HepG2 (cell line): ENCODE results near the gene DLX4. TPM values are rescaled to one million over a fixed set of nuclear protein-coding genes. Genes with fewer than 3 reads are reported as not detected.
A peak's percentile ranks its signal among the peaks of the same experiment; 100 is the strongest.

Experiments used
- ETV5 ChIP-seq: IDR thresholded peaks from 2 replicates; pipeline ENCODE4 v1.6.1; 2018; ENCODE audit warnings: missing biosample characterization, missing genetic modification reagents, inconsistent platforms, borderline replicate concordance
- NFKB2 ChIP-seq: sonication (generic); formaldehyde crosslinking; IDR thresholded peaks from 2 replicates; pipeline ENCODE4 v1.4.0; 2020; ENCODE audit warnings: missing genetic modification reagents, borderline replicate concordance
- PHF20 ChIP-seq: sonication (generic); formaldehyde crosslinking; IDR thresholded peaks from 2 replicates; pipeline ENCODE4 v1.5.0; 2020; ENCODE audit warnings: mild to moderate bottlenecking, missing genetic modification reagents
- ZBTB34 ChIP-seq: sonication (generic); formaldehyde crosslinking; IDR thresholded peaks from 2 replicates; pipeline ENCODE4 v1.8.0; 2022; ENCODE audit warnings: mild to moderate bottlenecking, missing genetic modification reagents
- ZFY ChIP-seq: sonication (generic); formaldehyde crosslinking; IDR thresholded peaks from 2 replicates; pipeline ENCODE4 v1.4.0; 2020; ENCODE audit warnings: missing genetic modification reagents
- ZNF232 ChIP-seq: sonication (generic); formaldehyde crosslinking; IDR thresholded peaks from 2 replicates; pipeline ENCODE4 v1.4.0; 2020; ENCODE audit warnings: missing genetic modification reagents, borderline replicate concordance
- ZNF292 ChIP-seq: sonication (generic); formaldehyde crosslinking; IDR thresholded peaks from 2 replicates; pipeline ENCODE4 v1.8.1; 2022; ENCODE audit warnings: mild to moderate bottlenecking, low read depth, missing genetic modification reagents, borderline replicate concordance
- ZNF333 ChIP-seq: sonication (generic); formaldehyde crosslinking; IDR thresholded peaks from 2 replicates; pipeline ENCODE4 v1.4.0; 2020; ENCODE audit warnings: mild to moderate bottlenecking, missing genetic modification reagents, borderline replicate concordance
- ZNF567 ChIP-seq: sonication (generic); formaldehyde crosslinking; IDR thresholded peaks from 2 replicates; pipeline ENCODE4 v1.8.1; 2023; ENCODE audit warnings: mild to moderate bottlenecking, missing genetic modification reagents, borderline replicate concordance
- ZNF614 ChIP-seq: IDR thresholded peaks from 2 replicates; pipeline ENCODE4 v1.6.1; 2018; ENCODE audit warnings: missing biosample characterization, missing genetic modification reagents, inconsistent platforms, borderline replicate concordance
- ZNF768 ChIP-seq: sonication (generic); formaldehyde crosslinking; IDR thresholded peaks from 2 replicates; pipeline ENCODE4 v1.4.0; 2020; ENCODE audit warnings: missing genetic modification reagents
- polyA plus RNA-seq, 8 experiments: library from polyadenylated mRNA; depleted of rRNA in 3 of 8; stranded (reverse) in 7 of 8; unstranded in 1 of 8; fragments of >200 nt; fragmentation: Illumina TruSeq in 4 of 8; extraction: Trizol in 4 of 8; gene quantifications; 2 replicates each; pipeline versions ENCODE4 v1.2.1 to v1.2.3, GENCODE V29; 2011 to 2016; ENCODE audit warnings: low read depth in 4 of 8, missing spikeins in 1 of 8, mixed read lengths in 1 of 8; ENCODE audit not compliant: insufficient read depth in 1 of 8
- total RNA-seq, 5 experiments: library from RNA; depleted of rRNA; stranded (reverse); fragments of >200 nt; fragmentation: Illumina TruSeq; extraction: Trizol; gene quantifications; 2 replicates each; pipeline ENCODE4 v1.2.3, GENCODE V29; 2016; ENCODE audit warnings: low read depth in 1 of 5
- TF ChIP-seq, protein P1 (sequence below): sonication (generic); formaldehyde crosslinking; IDR thresholded peaks from 2 replicates; pipeline ENCODE4 v1.5.1; 2020; ENCODE audit warnings: missing genetic modification reagents, mild to moderate bottlenecking, borderline replicate concordance
- TF ChIP-seq, protein P2 (sequence below): sonication (generic); formaldehyde crosslinking; IDR thresholded peaks from 2 replicates; pipeline ENCODE4 v1.5.0; 2020; ENCODE audit warnings: missing genetic modification reagents, mild to moderate bottlenecking, borderline replicate concordance
- TF ChIP-seq, protein P3 (sequence below): sonication (generic); formaldehyde crosslinking; IDR thresholded peaks from 2 replicates; pipeline ENCODE4 v1.5.1; 2020; ENCODE audit warnings: missing genetic modification reagents, mild to moderate bottlenecking, borderline replicate concordance
- TF ChIP-seq, protein P4 (sequence below): sonication (generic); formaldehyde crosslinking; IDR thresholded peaks from 2 replicates; pipeline ENCODE4 v1.4.0; 2020; ENCODE audit warnings: missing genetic modification reagents, mild to moderate bottlenecking, borderline replicate concordance

DLX4 gene
- total and polyA plus RNA-seq, 2 of the 13 experiments (the other 11 are each of a cell fraction or from before 2014, with no cell fraction given), result 0.55 to 2.3 TPM

DNA sequence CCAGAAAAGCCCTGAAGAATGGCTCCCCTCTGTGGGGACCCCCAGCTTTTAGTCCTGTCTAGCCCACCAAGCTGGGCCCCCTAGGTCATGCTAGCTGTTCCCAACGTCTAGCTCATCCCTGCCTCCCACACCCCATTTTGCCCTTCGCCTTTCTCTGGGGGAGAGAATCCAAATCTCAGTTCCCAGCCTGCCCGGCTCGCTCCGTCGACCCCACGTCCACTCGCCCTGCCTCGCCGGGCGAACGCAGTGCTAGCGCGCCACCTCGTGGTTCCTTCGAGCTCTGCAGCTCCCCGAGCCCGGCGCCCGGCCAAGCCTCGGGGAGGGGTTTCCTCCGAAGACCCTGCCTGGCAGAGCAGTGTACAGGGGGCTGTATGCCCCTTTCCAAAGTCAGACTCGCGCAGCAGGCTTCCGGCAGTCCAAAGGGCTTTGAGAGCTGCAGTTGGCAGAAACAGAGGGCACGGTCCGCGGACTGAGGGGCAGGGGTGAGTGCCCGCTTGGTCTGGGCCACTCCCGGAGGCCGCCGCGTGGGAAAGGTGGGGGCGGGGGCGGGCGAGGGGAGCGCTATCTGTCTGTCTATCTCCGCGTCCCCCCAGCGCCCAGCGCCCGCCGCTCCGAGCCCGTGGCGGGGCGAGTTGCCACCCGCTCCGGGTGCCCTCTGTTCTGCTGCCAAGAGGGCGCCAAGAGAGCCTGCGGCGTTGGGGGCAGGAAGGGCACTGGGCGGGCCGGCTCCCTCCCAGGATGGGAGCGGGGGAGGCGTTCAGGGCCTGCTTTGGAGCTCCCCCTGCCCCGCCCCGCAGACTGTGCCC is 27.7 kb downstream of the DLX4 start (continued):
- peak; percentile 42; the same call in 1 of the 2 replicates for TF ChIP-seq ZNF333
- TF ChIP-seq, protein P1, sequence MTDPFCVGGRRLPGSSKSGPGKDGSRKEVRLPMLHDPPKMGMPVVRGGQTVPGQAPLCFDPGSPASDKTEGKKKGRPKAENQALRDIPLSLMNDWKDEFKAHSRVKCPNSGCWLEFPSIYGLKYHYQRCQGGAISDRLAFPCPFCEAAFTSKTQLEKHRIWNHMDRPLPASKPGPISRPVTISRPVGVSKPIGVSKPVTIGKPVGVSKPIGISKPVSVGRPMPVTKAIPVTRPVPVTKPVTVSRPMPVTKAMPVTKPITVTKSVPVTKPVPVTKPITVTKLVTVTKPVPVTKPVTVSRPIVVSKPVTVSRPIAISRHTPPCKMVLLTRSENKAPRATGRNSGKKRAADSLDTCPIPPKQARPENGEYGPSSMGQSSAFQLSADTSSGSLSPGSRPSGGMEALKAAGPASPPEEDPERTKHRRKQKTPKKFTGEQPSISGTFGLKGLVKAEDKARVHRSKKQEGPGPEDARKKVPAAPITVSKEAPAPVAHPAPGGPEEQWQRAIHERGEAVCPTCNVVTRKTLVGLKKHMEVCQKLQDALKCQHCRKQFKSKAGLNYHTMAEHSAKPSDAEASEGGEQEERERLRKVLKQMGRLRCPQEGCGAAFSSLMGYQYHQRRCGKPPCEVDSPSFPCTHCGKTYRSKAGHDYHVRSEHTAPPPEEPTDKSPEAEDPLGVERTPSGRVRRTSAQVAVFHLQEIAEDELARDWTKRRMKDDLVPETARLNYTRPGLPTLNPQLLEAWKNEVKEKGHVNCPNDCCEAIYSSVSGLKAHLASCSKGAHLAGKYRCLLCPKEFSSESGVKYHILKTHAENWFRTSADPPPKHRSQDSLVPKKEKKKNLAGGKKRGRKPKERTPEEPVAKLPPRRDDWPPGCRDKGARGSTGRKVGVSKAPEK (CRISPR knock-in tag), result peak; percentile 89; the same call in 1 of the 2 replicates
- TF ChIP-seq ZFY, result no peak
- TF ChIP-seq, protein P2, sequence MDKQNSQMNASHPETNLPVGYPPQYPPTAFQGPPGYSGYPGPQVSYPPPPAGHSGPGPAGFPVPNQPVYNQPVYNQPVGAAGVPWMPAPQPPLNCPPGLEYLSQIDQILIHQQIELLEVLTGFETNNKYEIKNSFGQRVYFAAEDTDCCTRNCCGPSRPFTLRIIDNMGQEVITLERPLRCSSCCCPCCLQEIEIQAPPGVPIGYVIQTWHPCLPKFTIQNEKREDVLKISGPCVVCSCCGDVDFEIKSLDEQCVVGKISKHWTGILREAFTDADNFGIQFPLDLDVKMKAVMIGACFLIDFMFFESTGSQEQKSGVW, result no peak
- TF ChIP-seq ETV5 (CRISPR knock-in tag), result 0 out of 2 replicates have a peak, but pooled peaks have one; percentile 15
- no peak for TF ChIP-seq ZBTB34 (CRISPR knock-in tag)
- TF ChIP-seq, protein P3, sequence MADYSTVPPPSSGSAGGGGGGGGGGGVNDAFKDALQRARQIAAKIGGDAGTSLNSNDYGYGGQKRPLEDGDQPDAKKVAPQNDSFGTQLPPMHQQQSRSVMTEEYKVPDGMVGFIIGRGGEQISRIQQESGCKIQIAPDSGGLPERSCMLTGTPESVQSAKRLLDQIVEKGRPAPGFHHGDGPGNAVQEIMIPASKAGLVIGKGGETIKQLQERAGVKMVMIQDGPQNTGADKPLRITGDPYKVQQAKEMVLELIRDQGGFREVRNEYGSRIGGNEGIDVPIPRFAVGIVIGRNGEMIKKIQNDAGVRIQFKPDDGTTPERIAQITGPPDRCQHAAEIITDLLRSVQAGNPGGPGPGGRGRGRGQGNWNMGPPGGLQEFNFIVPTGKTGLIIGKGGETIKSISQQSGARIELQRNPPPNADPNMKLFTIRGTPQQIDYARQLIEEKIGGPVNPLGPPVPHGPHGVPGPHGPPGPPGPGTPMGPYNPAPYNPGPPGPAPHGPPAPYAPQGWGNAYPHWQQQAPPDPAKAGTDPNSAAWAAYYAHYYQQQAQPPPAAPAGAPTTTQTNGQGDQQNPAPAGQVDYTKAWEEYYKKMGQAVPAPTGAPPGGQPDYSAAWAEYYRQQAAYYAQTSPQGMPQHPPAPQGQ, result no peak
- no peak for TF ChIP-seq ZNF232 (CRISPR knock-in tag)
- no peak for TF ChIP-seq ZNF614 (CRISPR knock-in tag)
- peak; percentile 70 for TF ChIP-seq ZNF768
- TF ChIP-seq ZNF567 (CRISPR knock-in tag), result no peak
- no peak; the same call in 1 of the 2 replicates for TF ChIP-seq PHF20 (CRISPR knock-in tag)
- TF ChIP-seq NFKB2 (CRISPR knock-in tag), result peak; percentile 32; the same call in 1 of the 2 replicates
- TF ChIP-seq, protein P4, sequence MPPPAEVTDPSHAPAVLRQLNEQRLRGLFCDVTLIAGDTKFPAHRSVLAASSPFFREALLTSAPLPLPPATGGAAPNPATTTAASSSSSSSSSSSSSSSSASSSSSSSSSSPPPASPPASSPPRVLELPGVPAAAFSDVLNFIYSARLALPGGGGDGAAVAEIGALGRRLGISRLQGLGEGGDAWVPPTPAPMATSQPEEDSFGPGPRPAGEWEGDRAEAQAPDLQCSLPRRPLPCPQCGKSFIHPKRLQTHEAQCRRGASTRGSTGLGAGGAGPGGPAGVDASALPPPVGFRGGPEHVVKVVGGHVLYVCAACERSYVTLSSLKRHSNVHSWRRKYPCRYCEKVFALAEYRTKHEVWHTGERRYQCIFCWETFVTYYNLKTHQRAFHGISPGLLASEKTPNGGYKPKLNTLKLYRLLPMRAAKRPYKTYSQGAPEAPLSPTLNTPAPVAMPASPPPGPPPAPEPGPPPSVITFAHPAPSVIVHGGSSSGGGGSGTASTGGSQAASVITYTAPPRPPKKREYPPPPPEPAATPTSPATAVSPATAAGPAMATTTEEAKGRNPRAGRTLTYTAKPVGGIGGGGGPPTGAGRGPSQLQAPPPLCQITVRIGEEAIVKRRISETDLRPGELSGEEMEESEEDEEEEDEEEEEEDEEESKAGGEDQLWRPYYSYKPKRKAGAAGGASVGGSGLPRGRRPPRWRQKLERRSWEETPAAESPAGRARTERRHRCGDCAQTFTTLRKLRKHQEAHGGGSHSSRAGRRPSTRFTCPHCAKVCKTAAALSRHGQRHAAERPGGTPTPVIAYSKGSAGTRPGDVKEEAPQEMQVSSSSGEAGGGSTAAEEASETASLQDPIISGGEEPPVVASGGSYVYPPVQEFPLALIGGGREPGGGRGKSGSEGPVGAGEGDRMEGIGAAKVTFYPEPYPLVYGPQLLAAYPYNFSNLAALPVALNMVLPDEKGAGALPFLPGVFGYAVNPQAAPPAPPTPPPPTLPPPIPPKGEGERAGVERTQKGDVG (CRISPR knock-in tag), result 0 out of 2 replicates have a peak, but pooled peaks have one; percentile 28
- TF ChIP-seq ZNF292, result no peak
